MG63 (cell line): ENCODE data around the gene MVB12A. TPM values are rescaled to one million over a fixed set of nuclear protein-coding genes. Genes with fewer than 3 reads are reported as not detected.

Experiments
- DNase-seq: peaks from one replicate; pipeline ENCODE4 v3.0.0-alpha.2; 2020
- H3K27me3 ChIP-seq: fragments of 250-450 bp; sonication (Bioruptor Pico); 2 replicates; pipeline ENCODE4 v1.5.1; 2020; ENCODE audit warnings: mild to moderate bottlenecking, moderate library complexity
- H3K36me3 ChIP-seq: fragments of 250-450 bp; sonication (Bioruptor Pico); 2 replicates; pipeline ENCODE4 v1.5.1; 2020; ENCODE audit warnings: mild to moderate bottlenecking, moderate library complexity
- H3K4me3 ChIP-seq: fragments of 250-450 bp; sonication (Bioruptor Pico); 2 replicates; pipeline ENCODE4 v1.5.1; 2020; ENCODE audit warnings: mild to moderate bottlenecking, moderate library complexity
- H3K9me3 ChIP-seq: fragments of 250-450 bp; sonication (Bioruptor Pico); 2 replicates; pipeline ENCODE4 v1.5.1; 2020; ENCODE audit warnings: mild to moderate bottlenecking, moderate library complexity
- total RNA-seq: library from RNA; depleted of rRNA; stranded (reverse); fragments of >200 nt; shearing (Covaris generic); gene quantifications from 2 replicates; pipeline ENCODE4 v1.2.3, GENCODE V29; 2014; ENCODE audit warnings: low replicate concordance

The MVB12A gene
- total RNA-seq, 1 experiment from 2014 or later: 78.4 TPM

- H3K36me3 ChIP-seq: no peaks in the 10 kb centered on the region
- H3K9me3 ChIP-seq: no peaks in the 10 kb centered on the region; the same call in 1 of the 2 replicates
- DNase-seq: no peak
- no peak overlapping the region for H3K4me3 ChIP-seq
- peaks cover 34% of the 10 kb centered on the region for H3K27me3 ChIP-seq
Observed at GRCh38 chr19:17455308-17456123, 35.7 kb downstream of the MVB12A start.

GRCh38 chr19:17456127-17456526, 36.3 kb downstream of the MVB12A start:
- no peak for DNase-seq
- H3K36me3 ChIP-seq: no peaks in the 10 kb centered on the region
- H3K4me3 ChIP-seq: no peak overlapping the region
- no peaks in the 10 kb centered on the region; the same call in 1 of the 2 replicates for H3K9me3 ChIP-seq
- H3K27me3 ChIP-seq: peaks cover 34% of the 10 kb centered on the region

- Histone ChIP-seq H3K36me3 (no peaks in the 10 kb centered on the region), H3K27me3 (peaks cover 34% of the 10 kb centered on the region)
- no peak for DNase-seq
Observed at GRCh38 chr19:17457616-17458015, 37.8 kb downstream of the MVB12A start.

GRCh38 chr19:17458970-17459369, 39.1 kb downstream of the MVB12A start:
- no peak overlapping the region for H3K4me3 ChIP-seq
- H3K9me3 ChIP-seq: no peaks in the 10 kb centered on the region
- no peaks in the 10 kb centered on the region for H3K36me3 ChIP-seq
- no peak for DNase-seq
- H3K27me3 ChIP-seq: peaks cover 30% of the 10 kb centered on the region

More at GRCh38 chr19:17457616-17458015, 37.8 kb downstream of the MVB12A start:
- Histone ChIP-seq H3K4me3 (no peak overlapping the region), H3K9me3 (no peaks in the 10 kb centered on the region; the same call in 1 of the 2 replicates)

GRCh38 chr19:17460372-17461230, 40.8 kb downstream of the MVB12A start, which contains the start of gene NXNL1:
Gene NXNL1 (minus strand): TSS chr19:17460926. CDS start chr19:17460869, 57 bp downstream.
- no peak for DNase-seq
- no peaks in the 10 kb centered on the region for H3K9me3 ChIP-seq
- H3K36me3 ChIP-seq: no peaks in the 10 kb centered on the region
- no peak within 1 kb of the TSS for H3K4me3 ChIP-seq
- H3K27me3 ChIP-seq: peaks cover 21% of the 10 kb centered on the region

- no peak overlapping the region for H3K4me3 ChIP-seq
- no peak for DNase-seq
- no peaks in the 10 kb centered on the region for H3K9me3 ChIP-seq
- no peaks in the 10 kb centered on the region for H3K27me3 ChIP-seq
- no peaks in the 10 kb centered on the region for H3K36me3 ChIP-seq
Observed at GRCh38 chr19:17466487-17466850, 46.6 kb downstream of the MVB12A start.

- no peaks in the 10 kb centered on the region for H3K27me3 ChIP-seq
- no peaks in the 10 kb centered on the region for H3K36me3 ChIP-seq
- H3K4me3 ChIP-seq: no peak overlapping the region
- no peaks in the 10 kb centered on the region for H3K9me3 ChIP-seq
- DNase-seq: no peak
Observed at GRCh38 chr19:17467471-17468301, 47.8 kb downstream of the MVB12A start.

GRCh38 chr19:17468302-17469091, 48.6 kb downstream of the MVB12A start:
- DNase-seq: no peak

GRCh38 chr19:17469092-17469480, 49.2 kb downstream of the MVB12A start:
- H3K4me3 ChIP-seq: peak overlapping the region; percentile 72
- no peaks in the 10 kb centered on the region for H3K36me3 ChIP-seq
- no peaks in the 10 kb centered on the region for H3K9me3 ChIP-seq
- H3K27me3 ChIP-seq: no peaks in the 10 kb centered on the region
- DNase-seq: no peak

More at GRCh38 chr19:17468302-17469091, 48.6 kb downstream of the MVB12A start:
- H3K4me3 ChIP-seq: peak overlapping the region; percentile 72; the same call in 1 of the 2 replicates
- no peaks in the 10 kb centered on the region for H3K27me3 ChIP-seq
- no peaks in the 10 kb centered on the region for H3K36me3 ChIP-seq
- no peaks in the 10 kb centered on the region for H3K9me3 ChIP-seq

- H3K36me3 ChIP-seq: no peaks in the 10 kb centered on the region
- peak; percentile 96 for DNase-seq
- H3K4me3 ChIP-seq: peak overlapping the region; percentile 72
- no peaks in the 10 kb centered on the region for H3K9me3 ChIP-seq
- no peaks in the 10 kb centered on the region for H3K27me3 ChIP-seq
Observed at GRCh38 chr19:17469481-17470067, 49.7 kb downstream of the MVB12A start.

- peak; percentile 100 for DNase-seq
- Histone ChIP-seq H3K27me3 (no peaks in the 10 kb centered on the region), H3K36me3 (no peaks in the 10 kb centered on the region), H3K9me3 (no peaks in the 10 kb centered on the region), H3K4me3 (peak within 1 kb of the TSS; percentile 72)
Observed at GRCh38 chr19:17470068-17470841, 50.4 kb downstream of the MVB12A start, which contains the start of gene SLC27A1. Gene SLC27A1 (plus strand): TSS chr19:17470524. CDS start chr19:17470541, 17 bp downstream.

- DNase-seq: no peak
- H3K4me3 ChIP-seq: peak overlapping the region; percentile 72
- H3K9me3 ChIP-seq: no peaks in the 10 kb centered on the region
- no peaks in the 10 kb centered on the region for H3K36me3 ChIP-seq
- no peaks in the 10 kb centered on the region for H3K27me3 ChIP-seq
Observed at GRCh38 chr19:17471410-17472125, 51.7 kb downstream of the MVB12A start.

GRCh38 chr19:17473041-17473440, 53.2 kb downstream of the MVB12A start:
- peak; percentile 32 for DNase-seq
- Histone ChIP-seq H3K9me3 (no peaks in the 10 kb centered on the region), H3K27me3 (no peaks in the 10 kb centered on the region), H3K36me3 (no peaks in the 10 kb centered on the region), H3K4me3 (no peak overlapping the region)
